Omental fat pad (tissue), 4 donors: ENCODE measurements around the gene SYNPO2. TPM values are rescaled to one million over a fixed set of nuclear protein-coding genes. Genes with fewer than 3 reads are reported as not detected.

Experiments used
- ATAC-seq: fragments of 150-250 bp; one replicate; pipeline ENCODE4 v1.9.1; 2016; ENCODE audit warnings: mild to moderate bottlenecking, moderate library complexity; ENCODE audit not compliant: low FRiP score
- DNase-seq: peaks from one replicate; pipeline ENCODE4 v3.0.0-alpha.2; 2019; ENCODE audit warnings: low spot score
- total RNA-seq, 4 donors: library from RNA; depleted of rRNA; stranded (reverse); fragments of >200 nt; gene quantifications; one replicate each; pipeline ENCODE4 v1.1.0, GENCODE V29; 2016
- TF ChIP-seq, protein P1 (sequence below), 3 donors: fragments of 450-650 bp; IDR thresholded peaks; one replicate each; pipeline ENCODE4 v1.5.1; 2016 to 2017; ENCODE audit warnings: antibody characterized with exemption in 3 of 3, mild to moderate bottlenecking in 3 of 3, moderate library complexity in 2 of 3

SYNPO2 gene
- total RNA-seq, 4 donors from 2014 or later: 23.3 to 72.0 (median 41.3) TPM

DNA sequence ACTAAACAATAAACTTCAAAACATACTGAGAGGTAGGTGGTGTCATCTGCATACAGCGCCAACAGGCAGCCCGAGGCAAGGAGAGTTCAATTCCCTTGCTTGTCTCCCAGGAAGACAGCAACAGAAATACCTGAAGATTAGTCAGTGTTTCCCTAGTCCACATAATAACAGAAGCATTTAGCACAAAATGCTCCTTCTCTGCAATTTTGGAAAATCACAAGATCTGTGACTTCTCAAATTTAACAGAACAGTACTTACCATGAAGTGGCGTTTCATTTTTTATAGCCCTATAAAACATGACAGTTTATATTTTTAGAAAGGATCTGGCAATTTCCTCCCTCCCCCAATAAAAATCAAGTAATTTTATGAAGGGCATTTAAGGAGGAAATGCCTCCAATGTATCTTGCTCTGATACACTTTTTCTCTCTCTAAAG, 179.9 kb downstream of the SYNPO2 start:
- ATAC-seq (no peak), DNase-seq (no peak)

GRCh38 chr4:119070301-119070700, 181.6 kb downstream of the SYNPO2 start:
- no peak for DNase-seq
- ATAC-seq: no peak
- TF ChIP-seq, protein P1, sequence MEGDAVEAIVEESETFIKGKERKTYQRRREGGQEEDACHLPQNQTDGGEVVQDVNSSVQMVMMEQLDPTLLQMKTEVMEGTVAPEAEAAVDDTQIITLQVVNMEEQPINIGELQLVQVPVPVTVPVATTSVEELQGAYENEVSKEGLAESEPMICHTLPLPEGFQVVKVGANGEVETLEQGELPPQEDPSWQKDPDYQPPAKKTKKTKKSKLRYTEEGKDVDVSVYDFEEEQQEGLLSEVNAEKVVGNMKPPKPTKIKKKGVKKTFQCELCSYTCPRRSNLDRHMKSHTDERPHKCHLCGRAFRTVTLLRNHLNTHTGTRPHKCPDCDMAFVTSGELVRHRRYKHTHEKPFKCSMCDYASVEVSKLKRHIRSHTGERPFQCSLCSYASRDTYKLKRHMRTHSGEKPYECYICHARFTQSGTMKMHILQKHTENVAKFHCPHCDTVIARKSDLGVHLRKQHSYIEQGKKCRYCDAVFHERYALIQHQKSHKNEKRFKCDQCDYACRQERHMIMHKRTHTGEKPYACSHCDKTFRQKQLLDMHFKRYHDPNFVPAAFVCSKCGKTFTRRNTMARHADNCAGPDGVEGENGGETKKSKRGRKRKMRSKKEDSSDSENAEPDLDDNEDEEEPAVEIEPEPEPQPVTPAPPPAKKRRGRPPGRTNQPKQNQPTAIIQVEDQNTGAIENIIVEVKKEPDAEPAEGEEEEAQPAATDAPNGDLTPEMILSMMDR (IDR thresholded peaks at IDR 0.05): no peak

More for the DNA sequence above, 179.9 kb downstream of the SYNPO2 start:
- TF ChIP-seq, protein P1 (IDR thresholded peaks at IDR 0.05): no peak

- TF ChIP-seq, protein P1 (IDR thresholded peaks at IDR 0.05): no peak
- ATAC-seq (no peak), DNase-seq (no peak)
Observed at GRCh38 chr4:119080721-119081541, 192.3 kb downstream of the SYNPO2 start.

- no peak for DNase-seq
- ATAC-seq: no peak
- TF ChIP-seq, protein P1 (IDR thresholded peaks at IDR 0.05): no peak
Observed at GRCh38 chr4:119081542-119081859, 192.8 kb downstream of the SYNPO2 start.

DNA sequence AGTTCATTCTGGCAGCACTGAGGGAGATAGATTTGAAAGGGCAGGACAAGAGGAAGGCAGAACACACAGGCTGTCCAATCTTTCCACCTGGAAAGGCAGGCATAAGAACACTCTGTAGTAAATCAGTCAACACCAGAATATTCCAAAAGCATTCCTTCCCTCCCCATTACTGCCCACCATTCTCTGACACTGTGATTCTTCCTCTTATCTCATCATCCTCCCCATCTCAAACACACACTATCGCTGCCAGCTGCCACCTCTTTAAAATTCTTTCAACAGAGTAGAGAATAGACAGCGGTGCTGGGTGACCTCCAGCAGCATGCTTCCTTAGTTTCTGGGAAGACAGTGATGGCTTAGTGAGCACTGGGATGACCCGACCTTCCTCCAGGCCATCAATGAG, 193.3 kb downstream of the SYNPO2 start:
- no peak for DNase-seq
- no peak for ATAC-seq

GRCh38 chr4:119082661-119083060, 194.0 kb downstream of the SYNPO2 start:
- DNase-seq (no peak), ATAC-seq (no peak)
- TF ChIP-seq, protein P1 (IDR thresholded peaks at IDR 0.05): no peak

More for the DNA sequence above, 193.3 kb downstream of the SYNPO2 start:
- TF ChIP-seq, protein P1 (IDR thresholded peaks at IDR 0.05): no peak

GRCh38 chr4:119084513-119084912, 195.9 kb downstream of the SYNPO2 start:
- ATAC-seq: no peak
- DNase-seq: no peak
- TF ChIP-seq, protein P1 (IDR thresholded peaks at IDR 0.05): no peak
